OCI-LY7 (cell line): ENCODE results near the gene HPDL.
A peak's percentile ranks its signal among the peaks of the same experiment; 100 is the strongest.

Experiments used
- EZH2phosphoT487 ChIP-seq: fragments of 200-600 bp; sonication (generic); IDR thresholded peaks from 2 replicates; pipeline ENCODE4 v1.6.1; 2018; ENCODE audit warnings: low read depth, borderline replicate concordance, mild to moderate bottlenecking, mixed run types, antibody characterized with exemption, low read length, moderate library complexity, mixed read lengths
- TF ChIP-seq, protein P1 (sequence below): fragments of 200-600 bp; sonication (generic); conservative IDR thresholded peaks from 2 replicates; pipeline ENCODE4 v1.5.1; 2014; ENCODE audit warnings: mild to moderate bottlenecking, antibody characterized with exemption, low read length, moderate library complexity, mixed read lengths

DNA sequence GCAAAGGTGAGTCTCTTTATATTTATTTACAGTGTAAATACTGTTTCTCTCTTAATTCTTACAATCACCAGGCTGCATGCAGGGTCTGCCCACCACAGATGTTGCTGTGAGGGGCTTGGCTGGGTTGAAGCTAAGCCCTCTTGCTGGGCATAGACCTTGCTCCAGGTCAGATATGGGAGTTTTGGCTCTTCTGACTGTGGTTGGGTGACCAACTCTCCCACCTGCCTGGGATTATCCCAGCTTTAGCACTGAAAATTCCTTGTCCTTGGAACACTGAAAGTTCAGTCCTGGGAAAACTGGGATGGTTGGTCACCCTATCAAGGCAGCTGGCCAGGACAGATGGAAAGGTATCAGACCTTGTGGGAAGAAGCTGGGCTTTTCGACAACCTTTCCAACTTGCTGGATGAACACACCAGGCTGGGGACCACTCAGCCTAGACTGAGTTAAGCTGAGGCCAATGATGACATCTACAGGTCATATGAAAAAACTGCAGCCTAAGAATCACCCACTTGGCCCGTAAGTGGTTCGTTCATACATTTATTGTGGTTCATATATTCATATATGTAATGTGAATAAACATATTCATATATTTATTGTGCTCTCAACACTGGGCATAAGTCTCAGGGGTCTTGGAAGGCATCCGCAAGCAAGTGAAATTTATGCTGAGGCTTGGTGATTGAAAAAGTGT, 26.6 kb upstream of the HPDL start:
- TF ChIP-seq, protein P1, sequence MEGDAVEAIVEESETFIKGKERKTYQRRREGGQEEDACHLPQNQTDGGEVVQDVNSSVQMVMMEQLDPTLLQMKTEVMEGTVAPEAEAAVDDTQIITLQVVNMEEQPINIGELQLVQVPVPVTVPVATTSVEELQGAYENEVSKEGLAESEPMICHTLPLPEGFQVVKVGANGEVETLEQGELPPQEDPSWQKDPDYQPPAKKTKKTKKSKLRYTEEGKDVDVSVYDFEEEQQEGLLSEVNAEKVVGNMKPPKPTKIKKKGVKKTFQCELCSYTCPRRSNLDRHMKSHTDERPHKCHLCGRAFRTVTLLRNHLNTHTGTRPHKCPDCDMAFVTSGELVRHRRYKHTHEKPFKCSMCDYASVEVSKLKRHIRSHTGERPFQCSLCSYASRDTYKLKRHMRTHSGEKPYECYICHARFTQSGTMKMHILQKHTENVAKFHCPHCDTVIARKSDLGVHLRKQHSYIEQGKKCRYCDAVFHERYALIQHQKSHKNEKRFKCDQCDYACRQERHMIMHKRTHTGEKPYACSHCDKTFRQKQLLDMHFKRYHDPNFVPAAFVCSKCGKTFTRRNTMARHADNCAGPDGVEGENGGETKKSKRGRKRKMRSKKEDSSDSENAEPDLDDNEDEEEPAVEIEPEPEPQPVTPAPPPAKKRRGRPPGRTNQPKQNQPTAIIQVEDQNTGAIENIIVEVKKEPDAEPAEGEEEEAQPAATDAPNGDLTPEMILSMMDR = peak; percentile 94
- TF ChIP-seq EZH2phosphoT487 = no peak
